Liver (tissue), 9 donors: ENCODE results near the gene MEX3C. TPM values are rescaled to one million over a fixed set of nuclear protein-coding genes. Genes with fewer than 3 reads are reported as not detected.

ENCODE experiments used
- DNase-seq: peaks from one replicate; pipeline ENCODE4 v3.0.0-alpha.2; 2017; ENCODE audit warnings: low spot score
- H3K27ac ChIP-seq, 2 donors: one replicate each; pipeline ENCODE4 v1.7.0; 2013; ENCODE audit warnings: inconsistent platforms in 2 of 2, low read length in 2 of 2, control low read depth in 1 of 2, low read depth in 1 of 2, mild to moderate bottlenecking in 1 of 2
- H3K27me3 ChIP-seq, 4 donors: one replicate each; pipeline versions ENCODE4 v1.6.1 to v1.7.0; 2013; ENCODE audit warnings: low read length in 3 of 4, inconsistent platforms in 1 of 4, mild to moderate bottlenecking in 1 of 4, moderate library complexity in 1 of 4; ENCODE audit not compliant: control insufficient read depth in 4 of 4, insufficient read depth in 4 of 4
- H3K36me3 ChIP-seq, 4 donors: one replicate each; pipeline versions ENCODE4 v1.6.1 to v1.7.0; 2013; ENCODE audit warnings: low read length in 3 of 4, mild to moderate bottlenecking in 3 of 4, low read depth in 1 of 4, moderate library complexity in 1 of 4; ENCODE audit not compliant: control insufficient read depth in 4 of 4, insufficient read depth in 3 of 4
- H3K4me1 ChIP-seq, 4 donors: one replicate each; pipeline versions ENCODE4 v1.6.1 to v1.7.0; 2013; ENCODE audit warnings: low read length in 3 of 4, mild to moderate bottlenecking in 3 of 4, moderate library complexity in 1 of 4; ENCODE audit not compliant: control insufficient read depth in 4 of 4, insufficient read depth in 4 of 4
- H3K4me3 ChIP-seq, 3 donors: one replicate each; pipeline versions ENCODE4 v1.6.1 to v1.7.0; 2013; ENCODE audit warnings: low read length in 3 of 3, control low read depth in 1 of 3, low read depth in 1 of 3, mild to moderate bottlenecking in 1 of 3
- H3K9ac ChIP-seq, 2 donors: one replicate each; pipeline ENCODE4 v1.7.0; 2013; ENCODE audit warnings: low read length in 2 of 2, mild to moderate bottlenecking in 2 of 2, moderate library complexity in 2 of 2, control low read depth in 1 of 2, low read depth in 1 of 2
- H3K9me3 ChIP-seq, 4 donors: one replicate each; pipeline versions ENCODE4 v1.6.1 to v1.7.0; 2013; ENCODE audit warnings: low read length in 3 of 4; ENCODE audit not compliant: control insufficient read depth in 4 of 4
- EGR1 ChIP-seq, 2 donors: IDR thresholded peaks; 2 replicates each; pipeline ENCODE4 v1.6.1; 2016 to 2018; ENCODE audit warnings: antibody characterized with exemption in 2 of 2, low read depth in 2 of 2
- FOXA1 ChIP-seq: IDR thresholded peaks from 2 replicates; pipeline ENCODE4 v1.6.1; 2016; ENCODE audit warnings: antibody characterized with exemption
- FOXA2 ChIP-seq: IDR thresholded peaks from 2 replicates; pipeline ENCODE4 v1.6.1; 2016; ENCODE audit warnings: antibody characterized with exemption
- GABPA ChIP-seq, 2 donors: IDR thresholded peaks in 1 of 2; conservative IDR thresholded peaks in 1 of 2; 2 replicates each; pipeline ENCODE4 v1.6.1; 2016; ENCODE audit warnings: antibody characterized with exemption in 2 of 2, mild to moderate bottlenecking in 1 of 2, moderate library complexity in 1 of 2
- HNF4A ChIP-seq, 2 donors: conservative IDR thresholded peaks; 2 replicates each; pipeline ENCODE4 v1.6.1; 2016; ENCODE audit warnings: antibody characterized with exemption in 2 of 2, mild to moderate bottlenecking in 2 of 2
- NR2F2 ChIP-seq: IDR thresholded peaks from 2 replicates; pipeline ENCODE4 v1.6.1; 2016; ENCODE audit warnings: antibody characterized with exemption
- RXRA ChIP-seq, 2 donors: IDR thresholded peaks; 2 replicates each; pipeline ENCODE4 v1.6.1; 2017 to 2018; ENCODE audit warnings: antibody characterized with exemption in 2 of 2, mild to moderate bottlenecking in 1 of 2
- SP1 ChIP-seq: IDR thresholded peaks from 2 replicates; pipeline ENCODE4 v1.6.1; 2018; ENCODE audit warnings: antibody characterized with exemption, mild to moderate bottlenecking
- TAF1 ChIP-seq: conservative IDR thresholded peaks from 2 replicates; pipeline ENCODE4 v1.6.1; 2016; ENCODE audit warnings: antibody characterized with exemption, mild to moderate bottlenecking
- YY1 ChIP-seq: IDR thresholded peaks from 2 replicates; pipeline ENCODE4 v1.6.1; 2016; ENCODE audit warnings: antibody characterized with exemption, mild to moderate bottlenecking
- WGBS: extraction: QIAGEN DNeasy Blood & Tissue Kit; methylation state at CpG from one replicate; pipeline ENCODE4 v1.1.7; 2013; 5-methylcytosine and 5-hydroxymethylcytosine counted together
- polyA plus RNA-seq, 2 donors: library from polyadenylated mRNA; stranded (reverse) in 1 of 2; unstranded in 1 of 2; fragments of 200-250 nt in 1 of 2; fragments of >200 nt in 1 of 2; fragmentation: Nextera tagmentation in 1 of 2; extraction: Ambion mirVana in 1 of 2; gene quantifications; one replicate each; pipeline versions ENCODE4 v1.2.1 to v1.2.3, GENCODE V29; 2013 to 2015
- total RNA-seq, 2 donors: library from RNA; depleted of rRNA; stranded (reverse); fragments of >200 nt; gene quantifications; one replicate each; pipeline ENCODE4 v1.2.3, GENCODE V29; 2014
- TF ChIP-seq, protein P1 (sequence below): fragments of 150-350 bp; IDR thresholded peaks from 2 replicates; pipeline ENCODE4 v1.5.1; 2017; ENCODE audit warnings: improper control_type of control experiment, low read depth, low read length; ENCODE audit not compliant: missing input control
- TF ChIP-seq, protein P2 (sequence below): IDR thresholded peaks from 2 replicates; pipeline ENCODE4 v1.6.1; 2016; ENCODE audit warnings: antibody characterized with exemption
- TF ChIP-seq, protein P3 (sequence below): IDR thresholded peaks from 2 replicates; pipeline ENCODE4 v1.6.1; 2016; ENCODE audit warnings: antibody characterized with exemption
- TF ChIP-seq, protein P4 (sequence below): IDR thresholded peaks from 2 replicates; pipeline ENCODE4 v1.6.1; 2016; ENCODE audit warnings: antibody characterized with exemption
- donor health status: healthy.
- donor health status: healthy.
- donor health status: healthy.
- donor health status: healthy.
- donor health status: healthy.

The MEX3C gene
- total and polyA plus RNA-seq, 4 donors, result 2.7 to 16.1 (median 8.6) TPM

DNA sequence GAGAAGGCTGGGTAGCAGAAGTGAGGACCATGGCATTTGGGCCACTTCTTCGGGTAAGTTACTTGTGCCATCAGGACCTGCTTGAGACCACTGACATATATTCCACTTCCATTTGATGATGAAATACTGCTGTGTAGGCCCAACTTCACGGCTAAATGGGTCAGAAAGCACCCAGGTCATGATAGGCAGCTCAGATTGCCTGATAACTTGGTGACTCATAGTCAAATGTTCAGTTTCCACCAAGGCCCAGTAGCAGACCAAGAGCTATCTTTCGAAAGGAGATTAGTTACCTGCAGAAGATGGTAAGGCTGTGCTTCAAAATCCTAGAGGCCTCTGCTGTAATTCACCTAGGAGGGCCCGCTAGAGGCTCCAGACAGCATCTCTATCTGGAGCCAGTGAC, 31.8 kb upstream of the MEX3C start (continued):
- TF ChIP-seq, protein P1, sequence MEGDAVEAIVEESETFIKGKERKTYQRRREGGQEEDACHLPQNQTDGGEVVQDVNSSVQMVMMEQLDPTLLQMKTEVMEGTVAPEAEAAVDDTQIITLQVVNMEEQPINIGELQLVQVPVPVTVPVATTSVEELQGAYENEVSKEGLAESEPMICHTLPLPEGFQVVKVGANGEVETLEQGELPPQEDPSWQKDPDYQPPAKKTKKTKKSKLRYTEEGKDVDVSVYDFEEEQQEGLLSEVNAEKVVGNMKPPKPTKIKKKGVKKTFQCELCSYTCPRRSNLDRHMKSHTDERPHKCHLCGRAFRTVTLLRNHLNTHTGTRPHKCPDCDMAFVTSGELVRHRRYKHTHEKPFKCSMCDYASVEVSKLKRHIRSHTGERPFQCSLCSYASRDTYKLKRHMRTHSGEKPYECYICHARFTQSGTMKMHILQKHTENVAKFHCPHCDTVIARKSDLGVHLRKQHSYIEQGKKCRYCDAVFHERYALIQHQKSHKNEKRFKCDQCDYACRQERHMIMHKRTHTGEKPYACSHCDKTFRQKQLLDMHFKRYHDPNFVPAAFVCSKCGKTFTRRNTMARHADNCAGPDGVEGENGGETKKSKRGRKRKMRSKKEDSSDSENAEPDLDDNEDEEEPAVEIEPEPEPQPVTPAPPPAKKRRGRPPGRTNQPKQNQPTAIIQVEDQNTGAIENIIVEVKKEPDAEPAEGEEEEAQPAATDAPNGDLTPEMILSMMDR, result no peak
- TF ChIP-seq, protein P2, sequence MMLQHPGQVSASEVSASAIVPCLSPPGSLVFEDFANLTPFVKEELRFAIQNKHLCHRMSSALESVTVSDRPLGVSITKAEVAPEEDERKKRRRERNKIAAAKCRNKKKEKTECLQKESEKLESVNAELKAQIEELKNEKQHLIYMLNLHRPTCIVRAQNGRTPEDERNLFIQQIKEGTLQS, result no peak
- TF ChIP-seq TAF1 (no peak), SP1 (no peak)

DNA sequence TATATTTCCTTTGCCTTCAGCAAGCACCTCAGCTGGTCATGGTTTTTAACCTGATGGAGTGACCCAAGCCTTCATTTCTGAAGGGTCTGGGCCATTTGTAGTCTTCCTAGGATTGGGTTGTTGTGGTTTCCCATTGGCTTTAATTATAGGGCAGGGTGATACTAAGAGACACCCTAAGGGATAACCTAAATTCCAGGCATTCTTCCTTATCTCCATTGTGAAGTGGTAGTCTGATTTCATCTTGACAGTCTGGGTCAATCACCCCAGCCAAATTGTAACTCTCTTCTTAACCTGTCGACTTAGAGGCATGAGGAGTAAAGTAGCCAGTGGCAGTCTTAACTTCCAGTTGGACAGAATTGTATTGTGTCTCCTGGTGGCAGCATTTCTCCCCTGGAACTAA, 30.2 kb upstream of the MEX3C start:
- WGBS, result 44% methylated on average over 1 of the region's 1 CpG
- Histone ChIP-seq H3K4me3 (no peak overlapping the region), H3K27ac (no peak overlapping the region), H3K27me3 (no peaks in the 10 kb centered on the region), H3K36me3 (no peaks in the 10 kb centered on the region), H3K9ac (no peak overlapping the region), H3K4me1 (no peaks in the 10 kb centered on the region), H3K9me3 (no peaks in the 10 kb centered on the region)
- TF ChIP-seq HNF4A (conservative IDR thresholded peaks at IDR 0.05) (no peak), FOXA2 (no peak), GABPA (IDR thresholded peaks at IDR 0.05 in 1 of 2, conservative IDR thresholded peaks at IDR 0.05 in 1 of 2) (no peak), RXRA (IDR thresholded peaks at IDR 0.05) (no peak), SP1 (no peak), FOXA1 (no peak), YY1 (no peak), NR2F2 (no peak), EGR1 (IDR thresholded peaks at IDR 0.05; ENCODE audit: low read depth in 2 of 2) (no peak)
- TF ChIP-seq, protein P1, result no peak
- TF ChIP-seq, protein P3, sequence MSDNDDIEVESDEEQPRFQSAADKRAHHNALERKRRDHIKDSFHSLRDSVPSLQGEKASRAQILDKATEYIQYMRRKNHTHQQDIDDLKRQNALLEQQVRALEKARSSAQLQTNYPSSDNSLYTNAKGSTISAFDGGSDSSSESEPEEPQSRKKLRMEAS, result no peak
- TF ChIP-seq, protein P4, sequence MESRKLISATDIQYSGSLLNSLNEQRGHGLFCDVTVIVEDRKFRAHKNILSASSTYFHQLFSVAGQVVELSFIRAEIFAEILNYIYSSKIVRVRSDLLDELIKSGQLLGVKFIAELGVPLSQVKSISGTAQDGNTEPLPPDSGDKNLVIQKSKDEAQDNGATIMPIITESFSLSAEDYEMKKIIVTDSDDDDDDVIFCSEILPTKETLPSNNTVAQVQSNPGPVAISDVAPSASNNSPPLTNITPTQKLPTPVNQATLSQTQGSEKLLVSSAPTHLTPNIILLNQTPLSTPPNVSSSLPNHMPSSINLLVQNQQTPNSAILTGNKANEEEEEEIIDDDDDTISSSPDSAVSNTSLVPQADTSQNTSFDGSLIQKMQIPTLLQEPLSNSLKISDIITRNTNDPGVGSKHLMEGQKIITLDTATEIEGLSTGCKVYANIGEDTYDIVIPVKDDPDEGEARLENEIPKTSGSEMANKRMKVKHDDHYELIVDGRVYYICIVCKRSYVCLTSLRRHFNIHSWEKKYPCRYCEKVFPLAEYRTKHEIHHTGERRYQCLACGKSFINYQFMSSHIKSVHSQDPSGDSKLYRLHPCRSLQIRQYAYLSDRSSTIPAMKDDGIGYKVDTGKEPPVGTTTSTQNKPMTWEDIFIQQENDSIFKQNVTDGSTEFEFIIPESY, result no peak
- TF ChIP-seq, protein P2, result no peak
- DNase-seq, result no peak
